ENCODE data around the gene EPB41L1. TPM values are rescaled to one million over a fixed set of nuclear protein-coding genes. Genes with fewer than 3 reads are reported as not detected.

The EPB41L1 gene
- total RNA-seq, 2 donors from 2014 or later: 17.5 to 18.1 TPM

DNA sequence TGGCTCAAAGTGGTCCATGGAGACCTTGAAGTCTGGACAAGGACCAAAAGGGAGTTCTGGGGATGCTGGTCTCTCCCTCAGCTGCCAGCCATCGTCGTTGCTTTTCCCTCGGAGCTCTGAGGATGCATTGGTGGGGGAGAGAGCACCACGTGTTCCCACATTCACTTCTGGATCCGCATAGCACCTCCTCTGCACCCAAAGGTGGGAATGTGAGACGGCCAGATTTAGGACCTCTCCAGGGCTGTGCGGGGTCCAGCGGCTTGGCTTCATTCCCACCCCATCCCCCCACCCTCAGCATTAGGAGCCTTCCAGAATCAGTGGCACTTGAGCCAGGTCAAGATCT lies 1.1 kb downstream of the EPB41L1 start:
- DNase-seq (ENCODE audit: low spot score): no peak
- Histone ChIP-seq H3K4me1 (peaks cover 0 to 36% of the 10 kb centered on the region in 2 donors), H3K27me3 (no peaks in the 10 kb centered on the region), H3K4me3 (peak overlapping the region; percentile 55 to 65), H3K36me3 (no peaks in the 10 kb centered on the region), H3K9me3 (no peaks in the 10 kb centered on the region), H3K27ac (peak overlapping the region in 1 of 2 donors; percentile 83)
- TF ChIP-seq, protein P1, sequence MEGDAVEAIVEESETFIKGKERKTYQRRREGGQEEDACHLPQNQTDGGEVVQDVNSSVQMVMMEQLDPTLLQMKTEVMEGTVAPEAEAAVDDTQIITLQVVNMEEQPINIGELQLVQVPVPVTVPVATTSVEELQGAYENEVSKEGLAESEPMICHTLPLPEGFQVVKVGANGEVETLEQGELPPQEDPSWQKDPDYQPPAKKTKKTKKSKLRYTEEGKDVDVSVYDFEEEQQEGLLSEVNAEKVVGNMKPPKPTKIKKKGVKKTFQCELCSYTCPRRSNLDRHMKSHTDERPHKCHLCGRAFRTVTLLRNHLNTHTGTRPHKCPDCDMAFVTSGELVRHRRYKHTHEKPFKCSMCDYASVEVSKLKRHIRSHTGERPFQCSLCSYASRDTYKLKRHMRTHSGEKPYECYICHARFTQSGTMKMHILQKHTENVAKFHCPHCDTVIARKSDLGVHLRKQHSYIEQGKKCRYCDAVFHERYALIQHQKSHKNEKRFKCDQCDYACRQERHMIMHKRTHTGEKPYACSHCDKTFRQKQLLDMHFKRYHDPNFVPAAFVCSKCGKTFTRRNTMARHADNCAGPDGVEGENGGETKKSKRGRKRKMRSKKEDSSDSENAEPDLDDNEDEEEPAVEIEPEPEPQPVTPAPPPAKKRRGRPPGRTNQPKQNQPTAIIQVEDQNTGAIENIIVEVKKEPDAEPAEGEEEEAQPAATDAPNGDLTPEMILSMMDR (IDR thresholded peaks at IDR 0.05): no peak

DNA sequence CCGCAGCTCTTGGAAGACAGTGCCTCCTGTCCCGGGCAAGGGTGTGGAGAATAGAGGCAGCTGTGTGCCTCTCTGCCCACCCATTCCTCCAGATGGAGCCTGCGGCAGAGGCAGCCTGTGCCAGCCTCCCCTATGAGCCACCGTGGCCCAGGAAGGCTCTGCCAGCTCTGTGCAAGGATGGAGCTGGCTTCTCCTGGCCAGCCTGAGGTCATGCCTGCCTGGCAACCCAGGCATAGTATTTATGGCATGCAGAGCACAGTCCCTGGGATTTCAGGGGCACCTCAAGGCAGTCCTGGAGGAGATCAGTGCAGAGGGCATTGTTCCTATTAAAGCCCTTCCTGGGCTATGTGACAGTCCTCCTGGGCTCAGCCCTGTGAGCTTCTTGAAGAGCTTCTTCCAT lies 1.5 kb downstream of the EPB41L1 start:
- Histone ChIP-seq H3K4me1 (peaks cover 0 to 36% of the 10 kb centered on the region in 2 donors), H3K9me3 (no peaks in the 10 kb centered on the region), H3K4me3 (no peak overlapping the region), H3K27me3 (no peaks in the 10 kb centered on the region), H3K27ac (no peak overlapping the region), H3K36me3 (no peaks in the 10 kb centered on the region)
- TF ChIP-seq, protein P1 (IDR thresholded peaks at IDR 0.05): no peak
- DNase-seq (ENCODE audit: low spot score): no peak

DNA sequence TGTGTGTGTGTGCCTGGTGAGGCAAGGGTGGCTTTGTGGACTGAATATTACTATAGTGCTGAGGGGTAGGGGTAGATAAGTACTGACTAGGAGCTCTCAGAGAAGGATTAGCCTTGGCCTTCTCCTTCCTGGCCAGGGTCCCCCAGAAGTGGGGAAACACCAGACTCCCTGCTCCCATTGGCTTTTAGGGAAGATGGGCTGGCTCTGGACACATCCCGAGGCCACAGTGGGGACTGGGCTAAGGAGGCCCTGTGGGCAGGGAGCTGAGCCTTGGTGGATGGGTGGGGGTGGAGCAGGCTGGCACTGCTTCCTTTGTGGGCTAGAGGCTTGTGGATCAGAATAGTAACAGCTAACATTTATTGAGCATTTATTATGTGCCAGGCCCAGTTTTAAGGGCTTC lies 3.1 kb downstream of the EPB41L1 start:
- no peak overlapping the region for H3K4me3 ChIP-seq
- H3K27me3 ChIP-seq: no peaks in the 10 kb centered on the region
- H3K9me3 ChIP-seq: no peaks in the 10 kb centered on the region
- no peak for DNase-seq (ENCODE audit: low spot score)
- TF ChIP-seq, protein P1 (IDR thresholded peaks at IDR 0.05): no peak
- peaks cover 0 to 40% of the 10 kb centered on the region in 2 donors for H3K4me1 ChIP-seq
- no peak overlapping the region for H3K27ac ChIP-seq
- no peaks in the 10 kb centered on the region for H3K36me3 ChIP-seq

DNA sequence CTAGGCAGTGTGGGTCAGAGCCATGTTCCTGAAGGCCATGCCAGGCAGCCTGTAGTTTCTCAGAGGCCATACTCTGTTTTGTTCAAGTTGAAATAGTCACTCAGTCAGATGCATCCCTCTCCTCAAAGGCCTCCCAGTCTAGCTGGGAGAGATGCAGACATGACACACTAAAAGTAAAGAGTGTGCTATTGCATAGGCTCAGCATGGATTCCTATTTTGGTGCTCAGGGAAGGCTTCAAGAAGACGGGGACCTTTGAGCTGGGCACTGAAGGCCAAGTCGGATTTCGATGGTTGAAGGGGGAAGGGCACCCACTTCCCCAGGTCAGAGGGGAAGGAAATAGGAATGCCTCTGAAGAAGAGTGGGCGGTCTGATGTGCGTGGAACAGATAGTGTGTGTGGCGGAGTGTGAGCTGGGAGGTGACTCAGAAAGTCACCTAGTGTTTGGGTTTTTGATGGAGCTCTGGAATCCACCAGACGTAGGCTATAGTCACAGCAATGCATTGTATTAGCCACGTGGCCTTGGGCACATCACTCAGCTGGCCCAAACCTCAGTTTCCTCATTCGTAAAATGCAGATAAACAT lies 3.7 kb downstream of the EPB41L1 start:
- Histone ChIP-seq H3K36me3 (no peaks in the 10 kb centered on the region), H3K27me3 (no peaks in the 10 kb centered on the region), H3K27ac (no peak overlapping the region), H3K4me1 (peaks cover 0 to 42% of the 10 kb centered on the region in 2 donors), H3K9me3 (no peaks in the 10 kb centered on the region), H3K4me3 (no peak overlapping the region)
- TF ChIP-seq, protein P1 (IDR thresholded peaks at IDR 0.05): no peak
- DNase-seq (ENCODE audit: low spot score): no peak

DNA sequence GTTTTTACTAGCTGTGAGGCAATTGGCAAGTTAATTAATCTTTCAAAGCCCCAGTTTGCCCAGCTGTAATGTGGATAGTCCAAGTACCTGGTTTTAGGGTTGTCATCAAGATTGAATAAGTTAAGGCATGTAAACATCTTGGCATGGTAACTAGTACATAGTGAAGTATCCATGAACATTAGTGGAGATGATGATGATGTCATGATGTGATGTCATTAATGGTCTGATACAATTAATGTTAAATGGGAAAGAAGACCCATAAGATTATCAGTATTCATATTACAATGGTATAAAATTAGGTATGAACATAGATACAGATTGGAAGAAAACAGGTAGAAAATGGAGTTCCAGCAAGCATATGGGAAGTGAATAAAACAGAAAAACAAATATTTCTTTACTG lies 5.3 kb downstream of the EPB41L1 start:
- TF ChIP-seq, protein P1 (IDR thresholded peaks at IDR 0.05): no peak
- Histone ChIP-seq H3K9me3 (no peaks in the 10 kb centered on the region), H3K4me3 (no peak overlapping the region), H3K27ac (no peak overlapping the region), H3K36me3 (no peaks in the 10 kb centered on the region), H3K27me3 (no peaks in the 10 kb centered on the region), H3K4me1 (peaks cover 0 to 30% of the 10 kb centered on the region in 2 donors)
- no peak for DNase-seq (ENCODE audit: low spot score)
